ENCODE measurements around the gene PPT2.
"Not testable (repeated sequence)": the region's sequence is repeated elsewhere in the genome, so short reads cannot be mapped to it uniquely, and the experiment has no call there.

PPT2 gene

DNA sequence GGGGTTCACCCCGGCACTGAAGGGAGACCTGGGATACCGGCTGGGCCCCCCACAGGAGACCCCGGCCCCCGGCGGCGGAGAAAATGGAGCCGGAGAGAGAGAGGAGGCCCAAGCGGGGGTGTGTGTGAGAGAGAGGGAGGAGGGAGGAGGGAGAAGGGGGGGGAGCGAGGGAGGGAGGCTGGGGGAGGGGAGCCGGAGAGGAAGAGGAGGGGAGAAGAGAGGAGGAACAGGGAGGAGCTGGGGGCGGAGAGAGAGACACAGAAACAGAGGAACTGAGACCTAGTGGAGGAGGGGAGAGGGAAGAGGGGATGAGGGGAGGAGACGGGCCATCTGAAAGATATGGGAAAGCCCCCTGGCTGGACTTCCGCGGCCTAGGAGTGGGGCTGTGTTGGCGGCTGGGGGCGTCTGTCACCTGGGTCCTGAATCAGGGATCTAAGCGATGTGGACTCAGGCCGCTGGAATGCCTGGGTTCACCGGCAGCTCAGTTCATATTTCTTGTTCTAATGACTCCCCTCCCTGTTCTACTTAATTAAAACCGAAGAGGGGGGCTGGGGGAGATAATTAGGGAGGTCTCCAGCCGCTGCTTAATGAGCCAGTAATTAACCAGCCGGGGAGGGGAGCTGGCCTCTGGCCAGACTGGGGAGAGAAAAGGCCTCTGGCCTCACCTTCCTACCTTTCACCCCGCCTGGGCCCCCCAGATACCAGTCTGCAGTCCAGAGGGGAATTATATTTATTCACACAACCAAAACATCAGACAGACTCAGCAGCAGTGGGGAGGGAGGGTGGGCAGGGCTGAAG lies 36.3 kb downstream of the PPT2 start, which contains the start of gene PBX2:
TSS of gene PBX2 (minus strand) at position 149 of the 798 bp plus-strand sequence. CDS start 287 bp downstream, outside the sequence.
- DNase-seq (ENCODE audit: low spot score in 2 of 2) (peak; percentile 49 to 70), ATAC-seq (ENCODE audit: low read depth) (peak; percentile 81)
- peaks cover 51% of the 10 kb centered on the region for H3K4me1 Mint-ChIP-seq
- H3K27me3 Mint-ChIP-seq = no peaks in the 10 kb centered on the region
- no peaks in the 10 kb centered on the region for H3K9me3 Mint-ChIP-seq
- peak within 1 kb of the TSS; percentile 100 for H3K4me3 Mint-ChIP-seq
- peak within 1 kb of the TSS; percentile 95 for H3K27ac Mint-ChIP-seq
- H3K36me3 Mint-ChIP-seq = peaks cover 41% of the 10 kb centered on the region

DNA sequence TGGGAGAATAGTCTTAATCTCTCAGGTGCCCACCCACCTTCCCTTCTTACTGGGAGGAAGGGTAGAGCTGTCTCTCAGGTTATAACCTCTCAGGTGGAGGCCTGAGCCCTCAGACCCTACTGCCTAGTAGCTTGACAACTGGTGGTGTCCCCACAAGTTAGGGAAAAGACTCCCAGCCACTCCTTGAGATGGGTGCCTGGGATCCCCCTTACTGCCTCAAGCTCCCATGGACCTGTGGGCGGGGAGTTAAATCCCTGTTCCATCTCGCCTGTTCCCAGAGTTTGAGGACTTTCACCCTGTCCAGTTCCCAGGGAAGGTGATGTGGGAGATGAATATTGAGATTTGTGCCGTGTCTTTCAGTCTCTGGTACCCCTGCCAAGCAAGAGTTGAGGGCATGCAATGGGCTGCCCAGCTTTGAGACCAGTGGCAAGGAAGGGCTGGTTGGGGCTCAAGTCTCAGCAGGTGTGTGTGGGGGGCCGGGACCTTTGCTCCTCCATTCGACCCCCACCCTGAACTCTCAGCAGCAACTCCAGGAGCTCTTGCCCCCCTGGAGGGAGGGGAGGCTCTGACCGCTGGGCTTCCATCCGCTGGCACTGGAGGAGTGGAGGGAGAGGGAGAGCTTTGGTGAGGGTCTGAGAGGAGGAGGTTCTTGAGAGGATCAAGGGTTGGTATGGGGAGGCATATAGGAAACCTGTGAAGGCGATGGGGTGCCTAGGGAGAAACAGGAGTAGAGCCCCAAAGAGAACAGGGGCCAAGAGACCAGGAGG lies 37.2 kb downstream of the PPT2 start:
- no peak for ATAC-seq (ENCODE audit: low read depth)
- Mint-ChIP-seq H3K4me1 (peaks cover 50% of the 10 kb centered on the region), H3K27me3 (no peaks in the 10 kb centered on the region), H3K4me3 (peak overlapping the region; percentile 100), H3K36me3 (peaks cover 36% of the 10 kb centered on the region), H3K9me3 (no peaks in the 10 kb centered on the region), H3K27ac (peak overlapping the region; percentile 95)
- DNase-seq (ENCODE audit: low spot score in 2 of 2) = no peak

DNA sequence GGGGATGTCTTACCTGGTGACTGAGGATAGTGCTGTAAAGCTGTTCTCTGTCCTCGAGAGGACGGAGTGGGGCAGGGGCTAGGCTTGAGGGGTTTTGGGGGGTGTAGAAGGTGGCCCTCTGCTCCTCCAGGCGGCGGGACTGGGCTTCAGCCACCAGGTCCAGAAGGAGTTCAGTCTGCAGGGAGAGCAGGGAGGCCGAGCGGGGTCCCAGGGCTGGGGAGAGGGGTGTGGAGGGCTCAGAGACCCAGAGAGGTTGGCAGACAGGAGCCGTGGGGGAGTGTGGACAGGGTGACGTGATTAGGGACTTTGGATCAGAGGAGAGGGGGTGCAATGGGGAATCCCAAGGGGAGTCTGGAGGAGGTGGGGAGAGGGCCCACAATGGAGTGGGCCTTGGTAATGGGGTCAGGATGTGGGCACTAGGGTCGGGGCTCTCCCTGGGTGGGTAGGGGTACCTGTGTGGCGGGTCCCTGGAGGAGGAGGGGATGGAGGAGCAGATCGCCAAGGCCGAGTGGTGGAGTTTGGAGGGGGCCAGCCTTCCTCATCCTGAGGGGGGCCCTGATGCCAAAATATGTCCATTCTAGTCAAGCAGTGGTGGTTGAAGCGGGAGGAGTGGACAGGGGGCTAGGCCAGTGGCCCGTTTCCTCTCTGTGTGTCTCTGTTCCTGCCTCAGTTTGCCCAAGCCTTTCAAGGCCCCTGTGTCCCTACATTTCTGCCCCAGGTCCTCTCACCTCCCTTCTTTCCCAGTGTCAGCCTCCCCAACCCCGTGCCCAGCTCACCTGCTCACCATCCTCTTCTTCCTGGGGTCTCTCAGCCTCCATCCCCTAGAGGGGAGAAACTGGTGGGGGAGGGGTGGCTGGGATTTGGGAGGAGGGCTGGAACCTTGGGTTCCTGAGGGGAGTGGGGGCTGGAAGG lies 38.0 kb downstream of the PPT2 start:
- DNase-seq (ENCODE audit: low spot score in 2 of 2) = no peak
- Mint-ChIP-seq H3K36me3 (peaks cover 31% of the 10 kb centered on the region), H3K4me1 (peaks cover 48% of the 10 kb centered on the region), H3K9me3 (no peaks in the 10 kb centered on the region), H3K27ac (peak overlapping the region; percentile 95), H3K4me3 (peak overlapping the region; percentile 100), H3K27me3 (no peaks in the 10 kb centered on the region)
- ATAC-seq (ENCODE audit: low read depth) = no peak

DNA sequence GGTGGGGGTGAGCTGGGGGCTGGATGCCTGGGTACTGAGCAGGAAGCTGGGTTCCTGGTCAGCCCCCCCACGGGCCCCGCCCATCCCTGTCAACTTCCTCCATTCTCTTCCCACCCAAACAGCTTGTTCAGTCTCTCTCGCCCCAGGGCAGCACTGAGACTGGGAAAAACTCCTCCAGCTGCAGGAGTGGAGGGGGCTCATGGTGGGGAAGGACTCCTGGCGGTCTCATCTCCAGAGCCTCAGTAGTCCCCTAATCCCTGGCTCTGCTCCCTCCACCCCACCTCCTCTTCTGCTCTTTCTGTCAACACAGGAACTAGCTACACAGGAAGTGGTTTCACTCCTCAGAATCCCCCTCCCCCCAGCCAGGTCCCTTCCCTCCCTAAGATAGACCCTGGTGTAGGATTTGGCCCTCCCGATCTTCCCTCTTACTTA lies 38.7 kb downstream of the PPT2 start, which contains the start of gene GPSM3:
TSS of gene GPSM3 (minus strand) at position 36 of the 432 bp plus-strand sequence. CDS start 130 bp downstream, outside the sequence.
- no peak for ATAC-seq (ENCODE audit: low read depth)
- Mint-ChIP-seq H3K4me3 (peak within 1 kb of the TSS; percentile 100), H3K27ac (peak within 1 kb of the TSS; percentile 95), H3K9me3 (no peaks in the 10 kb centered on the region), H3K27me3 (no peaks in the 10 kb centered on the region), H3K4me1 (peaks cover 44% of the 10 kb centered on the region), H3K36me3 (peaks cover 25% of the 10 kb centered on the region)
- peak in 1 of 2 donors; percentile 54 for DNase-seq (ENCODE audit: low spot score in 2 of 2)

DNA sequence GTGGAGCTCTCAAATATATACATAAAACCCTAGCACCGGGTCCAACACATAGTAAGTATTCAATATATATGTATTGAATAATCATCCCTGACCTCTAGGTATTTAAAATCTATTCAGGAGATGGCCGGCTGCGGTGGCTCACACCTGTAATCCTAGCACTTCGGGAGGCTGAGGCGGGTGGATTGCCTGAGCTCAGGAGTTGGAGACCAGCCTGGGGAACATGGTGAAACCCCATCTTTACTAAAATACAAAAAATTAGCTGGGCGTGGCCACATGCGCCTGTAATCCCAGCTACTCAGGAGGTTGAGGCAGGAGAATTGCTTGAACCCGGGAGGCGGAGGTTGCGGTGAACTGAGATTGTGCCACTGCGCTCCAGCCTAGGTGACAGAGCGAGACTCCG lies 39.2 kb downstream of the PPT2 start:
- not testable (repeated sequence) for H3K27me3 Mint-ChIP-seq; DNase-seq (ENCODE audit: low spot score in 2 of 2); ATAC-seq (ENCODE audit: low read depth); H3K9me3 Mint-ChIP-seq
- peaks cover 42% of the 10 kb centered on the region for H3K4me1 Mint-ChIP-seq
- peak overlapping the region; percentile 95 for H3K27ac Mint-ChIP-seq
- peak overlapping the region; percentile 100 for H3K4me3 Mint-ChIP-seq
- H3K36me3 Mint-ChIP-seq = peaks cover 24% of the 10 kb centered on the region

DNA sequence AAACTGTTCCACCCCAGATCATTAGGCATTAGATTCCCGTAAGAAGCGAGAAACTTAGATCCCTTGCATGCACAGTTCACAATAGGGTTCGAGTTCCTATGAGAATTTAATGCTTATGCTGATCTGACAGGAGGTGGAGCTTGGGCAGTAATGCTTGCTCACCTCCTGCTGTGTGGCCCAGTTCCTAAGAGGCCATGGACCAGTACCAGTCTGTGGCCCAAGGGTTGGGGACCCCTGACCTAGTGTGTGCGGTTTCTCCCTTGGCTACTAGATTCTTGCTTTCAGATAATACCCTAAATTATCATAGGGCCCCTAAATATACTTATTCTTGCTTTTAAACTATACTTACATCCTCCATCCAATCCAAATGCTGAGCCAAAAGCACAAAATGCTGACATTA lies 40.4 kb downstream of the PPT2 start:
- peaks cover 33% of the 10 kb centered on the region for H3K4me1 Mint-ChIP-seq
- no peak for ATAC-seq (ENCODE audit: low read depth)
- H3K9me3 Mint-ChIP-seq = no peaks in the 10 kb centered on the region
- DNase-seq (ENCODE audit: low spot score in 2 of 2) = no peak
- no peak overlapping the region for H3K4me3 Mint-ChIP-seq
- no peaks in the 10 kb centered on the region for H3K27me3 Mint-ChIP-seq
- H3K36me3 Mint-ChIP-seq = peaks cover 15% of the 10 kb centered on the region
- no peak overlapping the region for H3K27ac Mint-ChIP-seq

DNA sequence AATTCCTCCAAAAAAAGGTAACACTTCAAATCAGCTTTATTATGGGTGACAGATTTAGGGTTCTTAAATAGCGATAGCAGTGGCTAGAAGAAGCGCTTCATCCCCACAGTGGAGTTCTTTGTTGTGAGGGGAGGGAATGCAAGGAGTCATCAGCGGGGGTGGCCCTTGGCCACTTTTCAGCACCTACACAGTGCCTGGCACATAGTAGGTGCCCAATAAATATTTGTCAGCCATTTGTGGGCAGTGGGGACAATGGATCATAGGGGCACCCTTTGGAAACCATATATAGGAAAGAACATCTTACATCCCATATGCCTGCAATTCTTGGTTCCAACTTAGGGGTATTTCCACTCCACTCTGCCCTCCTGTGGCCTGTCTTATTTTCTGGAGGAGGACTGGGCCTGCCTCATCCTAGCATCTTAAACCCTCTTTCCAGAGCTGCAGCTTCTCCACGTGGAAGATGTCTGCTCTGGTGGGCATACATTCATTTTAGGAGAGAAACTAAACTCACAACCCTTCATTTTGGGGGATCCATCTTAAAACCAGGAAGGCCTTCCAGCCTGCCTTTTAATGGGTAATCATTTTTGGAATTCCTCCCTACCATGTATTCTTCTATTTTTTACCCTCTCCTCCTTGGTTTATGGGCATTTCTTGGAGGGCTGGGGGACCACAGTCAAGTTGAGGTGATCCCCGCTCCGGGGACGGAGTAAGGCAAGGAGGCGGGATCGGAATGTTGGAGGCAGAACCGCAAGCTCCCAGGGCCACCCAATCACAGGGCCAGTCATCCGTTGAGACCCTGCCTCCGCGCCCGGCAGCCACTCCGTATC lies 41.1 kb downstream of the PPT2 start:
- Mint-ChIP-seq H3K36me3 (peaks cover 15% of the 10 kb centered on the region), H3K4me3 (peak overlapping the region; percentile 98), H3K27me3 (no peaks in the 10 kb centered on the region), H3K4me1 (peaks cover 32% of the 10 kb centered on the region), H3K9me3 (no peaks in the 10 kb centered on the region), H3K27ac (peak overlapping the region; percentile 99)
- DNase-seq (ENCODE audit: low spot score in 2 of 2) (no peak), ATAC-seq (ENCODE audit: low read depth) (no peak)

DNA sequence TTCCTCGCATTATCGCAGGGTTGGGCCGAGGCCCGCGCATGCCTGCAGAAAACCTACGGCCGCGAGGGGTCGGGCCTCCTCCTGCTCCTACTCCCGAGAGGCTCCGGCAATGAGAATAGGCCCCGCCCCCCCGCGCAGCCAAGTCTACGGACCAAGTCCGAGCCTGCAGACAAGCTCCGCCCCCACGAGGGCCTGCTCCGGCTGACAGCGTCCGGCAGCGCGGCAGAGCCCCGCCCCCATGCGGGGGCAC lies 41.6 kb downstream of the PPT2 start:
- Mint-ChIP-seq H3K4me3 (peak overlapping the region; percentile 98), H3K36me3 (peaks cover 13% of the 10 kb centered on the region), H3K27ac (peak overlapping the region; percentile 99), H3K4me1 (peaks cover 32% of the 10 kb centered on the region), H3K27me3 (no peaks in the 10 kb centered on the region), H3K9me3 (no peaks in the 10 kb centered on the region)
- no peak for ATAC-seq (ENCODE audit: low read depth)
- DNase-seq (ENCODE audit: low spot score in 2 of 2) = no peak

DNA sequence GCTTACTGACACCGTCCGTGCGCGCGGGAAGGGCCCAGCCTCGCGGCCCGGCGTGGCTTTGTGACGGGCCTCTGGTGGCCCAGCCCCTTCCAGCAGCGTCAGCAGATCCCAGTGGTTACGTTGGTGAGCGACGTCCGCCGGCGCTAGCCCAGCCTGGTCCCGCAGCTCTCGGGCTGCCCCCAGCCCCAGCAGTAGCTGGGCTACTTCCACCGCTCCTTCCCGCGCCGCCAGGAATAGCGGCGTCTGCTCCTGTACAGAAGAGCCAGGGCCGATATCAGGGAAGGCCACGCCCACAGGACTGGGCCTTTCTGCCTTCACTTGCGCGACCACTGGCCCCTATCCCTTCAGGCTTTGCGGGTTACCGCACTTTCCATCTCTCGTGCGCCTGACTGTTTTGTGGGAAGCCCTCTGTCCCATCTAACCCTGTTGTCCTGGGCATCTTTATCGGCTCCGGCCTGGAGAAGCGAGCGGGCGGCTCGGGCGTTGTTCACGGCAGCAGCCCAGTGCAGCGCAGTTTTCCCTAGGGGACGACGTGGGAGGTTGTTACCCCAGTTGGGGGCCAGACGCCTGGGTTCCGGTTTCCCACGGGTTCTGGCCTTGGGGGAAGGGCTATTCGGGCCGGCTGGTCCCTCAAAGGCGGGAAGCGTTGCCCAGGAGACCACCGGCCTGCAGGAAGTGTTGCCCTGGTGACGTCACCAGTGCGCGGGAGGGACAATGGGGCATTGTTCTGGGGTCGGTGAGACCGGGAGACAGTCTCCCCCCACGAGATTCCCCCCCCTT lies 42.2 kb downstream of the PPT2 start:
- H3K27ac Mint-ChIP-seq = peak overlapping the region; percentile 99
- no peaks in the 10 kb centered on the region for H3K9me3 Mint-ChIP-seq
- H3K4me3 Mint-ChIP-seq = peak overlapping the region; percentile 98
- H3K27me3 Mint-ChIP-seq = no peaks in the 10 kb centered on the region
- peaks cover 11% of the 10 kb centered on the region for H3K36me3 Mint-ChIP-seq
- H3K4me1 Mint-ChIP-seq = peaks cover 30% of the 10 kb centered on the region
- DNase-seq (ENCODE audit: low spot score in 2 of 2) = peak; percentile 93 to 99
- ATAC-seq (ENCODE audit: low read depth) = peak; percentile 79

DNA sequence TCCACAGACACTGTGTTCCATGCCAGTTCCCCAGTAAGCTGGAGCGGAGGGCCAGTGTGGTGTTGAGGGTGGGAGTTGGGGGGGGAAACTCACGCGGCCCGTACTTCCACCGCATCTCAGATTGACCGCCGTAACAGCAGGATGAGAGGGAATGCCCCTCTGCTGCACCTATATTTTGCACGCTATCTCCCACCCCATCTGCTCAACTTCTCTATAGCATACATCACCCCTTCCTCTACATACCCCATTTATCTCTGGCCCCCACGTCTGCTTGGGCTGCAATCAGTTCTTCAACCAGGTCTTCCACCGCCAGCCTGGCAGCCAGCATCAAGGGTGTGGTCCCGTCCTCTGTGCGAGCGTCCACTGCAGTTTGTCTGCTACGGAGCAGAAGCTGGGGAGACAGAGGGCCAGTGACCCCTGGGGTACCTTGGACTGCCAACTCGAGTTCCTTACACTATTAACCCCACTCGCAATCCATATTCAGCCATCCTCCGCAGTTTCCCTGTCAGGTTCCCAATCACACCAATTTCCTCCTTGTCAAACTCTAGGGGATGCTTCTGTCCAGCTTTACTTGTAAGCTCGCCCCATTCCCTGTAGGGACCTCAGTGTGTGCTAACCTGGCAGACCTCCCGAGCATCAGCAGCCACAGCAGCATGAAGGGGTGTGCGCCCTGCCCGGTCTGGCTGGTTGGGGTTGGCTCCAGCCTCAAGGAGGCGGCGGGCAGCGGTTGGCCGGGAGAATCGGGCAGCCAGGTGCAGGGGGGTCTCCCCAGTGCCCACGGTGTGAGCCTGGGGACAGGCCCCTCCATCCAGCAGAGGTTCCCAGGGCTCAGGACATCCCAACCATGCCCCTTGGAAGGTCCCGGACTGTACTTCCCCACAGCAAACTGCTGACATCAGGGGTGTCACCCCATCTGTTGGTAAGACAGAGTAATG lies 43.0 kb downstream of the PPT2 start:
- no peaks in the 10 kb centered on the region for H3K9me3 Mint-ChIP-seq
- DNase-seq (ENCODE audit: low spot score in 2 of 2) (peak in 1 of 2 donors; percentile 47), ATAC-seq (ENCODE audit: low read depth) (no peak)
- peaks cover 25% of the 10 kb centered on the region for H3K4me1 Mint-ChIP-seq
- H3K27me3 Mint-ChIP-seq = no peaks in the 10 kb centered on the region
- peak overlapping the region; percentile 98 for H3K4me3 Mint-ChIP-seq
- peaks cover 3% of the 10 kb centered on the region for H3K36me3 Mint-ChIP-seq
- peak overlapping the region; percentile 99 for H3K27ac Mint-ChIP-seq

DNA sequence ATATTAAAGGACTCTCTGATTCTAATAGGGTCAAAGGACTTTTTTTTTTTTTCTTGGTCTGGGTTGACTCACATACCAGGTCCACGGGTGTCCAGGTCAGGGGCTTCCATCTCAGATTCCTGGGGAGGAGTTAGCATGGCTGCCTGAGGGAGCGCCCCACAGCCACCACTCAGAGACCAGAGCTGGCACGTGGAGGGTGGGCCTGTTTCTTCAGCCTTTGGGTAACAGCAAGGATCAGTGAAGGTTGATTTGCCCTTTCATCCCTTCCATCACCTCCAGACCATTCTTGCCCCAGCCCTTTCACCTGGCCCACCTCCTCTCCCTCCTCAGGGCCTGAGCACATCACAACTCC lies 44.4 kb downstream of the PPT2 start:
- no peak overlapping the region for H3K4me3 Mint-ChIP-seq
- no peaks in the 10 kb centered on the region for H3K9me3 Mint-ChIP-seq
- H3K36me3 Mint-ChIP-seq = no peaks in the 10 kb centered on the region
- ATAC-seq (ENCODE audit: low read depth) (no peak), DNase-seq (ENCODE audit: low spot score in 2 of 2) (no peak)
- H3K4me1 Mint-ChIP-seq = peaks cover 22% of the 10 kb centered on the region
- peak overlapping the region; percentile 99 for H3K27ac Mint-ChIP-seq
- no peaks in the 10 kb centered on the region for H3K27me3 Mint-ChIP-seq

DNA sequence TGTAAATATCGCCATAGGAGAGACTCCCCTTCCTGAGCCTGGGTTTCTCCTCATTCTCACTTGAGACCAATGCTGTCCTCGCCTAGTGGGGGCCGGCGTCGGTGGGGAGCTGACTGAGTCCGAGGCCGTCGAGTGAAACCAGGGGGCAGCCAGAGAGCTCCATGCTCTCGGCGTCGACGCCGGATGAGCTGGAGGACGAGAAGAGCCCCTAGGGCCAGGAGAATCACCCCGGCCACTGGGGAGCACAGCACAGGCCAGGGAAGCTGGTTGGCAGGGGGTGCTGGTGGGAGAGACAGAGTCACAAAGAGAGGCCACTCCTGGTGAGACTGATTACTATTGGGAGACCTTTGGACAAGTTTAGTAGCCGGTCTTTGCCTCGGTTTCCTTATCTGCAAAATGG lies 44.9 kb downstream of the PPT2 start:
- ATAC-seq (ENCODE audit: low read depth) (no peak), DNase-seq (ENCODE audit: low spot score in 2 of 2) (no peak)
- no peak overlapping the region for H3K4me3 Mint-ChIP-seq
- H3K4me1 Mint-ChIP-seq = peaks cover 17% of the 10 kb centered on the region
- no peaks in the 10 kb centered on the region for H3K36me3 Mint-ChIP-seq
- H3K27ac Mint-ChIP-seq = peak overlapping the region; percentile 99
- no peaks in the 10 kb centered on the region for H3K9me3 Mint-ChIP-seq
- no peaks in the 10 kb centered on the region for H3K27me3 Mint-ChIP-seq

Data from memory B cell (primary cell).